ENCODE data around the gene NEDD4.
"Not testable (repeated sequence)": the region's sequence is repeated elsewhere in the genome, so short reads cannot be mapped to it uniquely, and the experiment has no call there.

The NEDD4 gene

DNA sequence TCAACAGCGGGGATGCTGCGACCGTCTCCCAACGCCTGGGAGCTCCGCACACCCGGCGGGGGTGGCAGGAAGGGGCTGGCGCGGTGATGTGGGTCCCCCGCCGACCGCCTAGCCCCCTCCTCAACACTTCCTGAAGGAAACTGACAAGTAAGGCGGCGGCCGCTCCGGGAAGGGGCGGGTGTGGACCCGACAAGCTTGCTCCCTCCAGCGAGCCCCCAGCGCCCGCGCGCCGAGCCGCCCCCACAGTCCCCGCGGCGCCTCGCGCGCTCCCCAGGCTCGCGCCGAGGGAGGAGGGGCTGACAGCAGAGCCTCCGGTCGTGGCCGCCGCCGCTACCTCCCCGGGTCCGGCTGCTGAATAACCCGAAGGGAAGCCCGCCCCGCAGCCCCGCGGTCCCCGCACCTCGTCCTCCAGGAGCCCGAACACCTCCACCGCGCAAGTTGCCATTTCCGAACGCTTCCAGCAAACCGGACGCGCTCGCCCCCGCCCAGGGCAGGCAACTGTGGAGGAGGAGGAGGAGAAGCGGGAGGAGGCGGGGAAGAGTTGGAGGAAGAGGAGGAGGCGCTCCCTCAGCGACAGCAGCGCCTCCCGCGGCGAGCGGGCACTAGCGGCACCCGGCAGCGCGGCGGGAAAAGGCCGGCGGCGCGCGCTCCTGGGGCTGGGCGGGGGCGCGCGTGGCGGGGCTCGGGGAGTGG lies at the start of gene NEDD4:
NEDD4 (minus strand) TSS at position 502 of the 693 bp plus-strand sequence; CDS start at position 445, 57 bp downstream.
- FAIRE-seq, result no peak

DNA sequence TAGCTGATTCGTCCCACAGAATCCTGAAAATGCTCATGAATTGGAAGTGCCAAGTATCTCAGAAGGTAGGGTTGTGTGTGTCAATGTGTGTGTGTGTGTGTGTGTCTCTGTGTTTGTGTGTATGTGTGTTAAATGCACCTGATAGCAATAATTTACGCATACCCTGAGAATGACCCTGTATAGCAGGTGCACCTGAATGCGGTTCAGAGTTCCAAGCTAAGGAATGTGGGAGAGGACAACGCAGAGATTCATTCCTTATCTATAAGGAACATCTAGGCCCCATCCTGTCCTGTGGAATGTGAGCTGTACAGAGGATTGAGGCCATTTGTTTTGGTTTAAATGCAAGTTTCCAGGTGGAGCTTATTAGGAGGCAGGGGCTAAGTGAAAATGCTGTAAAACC lies 49.1 kb upstream of the NEDD4 start:
- no peak for FAIRE-seq

DNA sequence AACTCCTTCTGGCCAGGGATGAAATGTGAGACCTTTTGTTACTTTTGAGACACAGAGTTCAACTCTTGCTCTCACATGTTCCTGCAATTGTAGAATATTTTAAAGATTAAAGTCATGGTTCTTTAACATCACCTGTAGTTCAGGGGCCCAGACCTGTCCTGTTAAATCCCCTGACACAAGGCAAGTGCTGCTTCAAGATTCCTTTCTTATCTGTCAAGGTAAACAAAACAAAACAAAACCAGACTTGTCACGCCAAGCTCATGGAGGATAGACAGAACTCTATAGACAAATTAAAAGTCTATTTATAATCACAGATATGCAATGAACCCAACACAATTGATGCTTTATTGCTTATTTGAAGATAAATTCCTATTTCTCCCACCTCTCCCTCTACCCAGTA lies 48.6 kb upstream of the NEDD4 start:
- no peak for FAIRE-seq

DNA sequence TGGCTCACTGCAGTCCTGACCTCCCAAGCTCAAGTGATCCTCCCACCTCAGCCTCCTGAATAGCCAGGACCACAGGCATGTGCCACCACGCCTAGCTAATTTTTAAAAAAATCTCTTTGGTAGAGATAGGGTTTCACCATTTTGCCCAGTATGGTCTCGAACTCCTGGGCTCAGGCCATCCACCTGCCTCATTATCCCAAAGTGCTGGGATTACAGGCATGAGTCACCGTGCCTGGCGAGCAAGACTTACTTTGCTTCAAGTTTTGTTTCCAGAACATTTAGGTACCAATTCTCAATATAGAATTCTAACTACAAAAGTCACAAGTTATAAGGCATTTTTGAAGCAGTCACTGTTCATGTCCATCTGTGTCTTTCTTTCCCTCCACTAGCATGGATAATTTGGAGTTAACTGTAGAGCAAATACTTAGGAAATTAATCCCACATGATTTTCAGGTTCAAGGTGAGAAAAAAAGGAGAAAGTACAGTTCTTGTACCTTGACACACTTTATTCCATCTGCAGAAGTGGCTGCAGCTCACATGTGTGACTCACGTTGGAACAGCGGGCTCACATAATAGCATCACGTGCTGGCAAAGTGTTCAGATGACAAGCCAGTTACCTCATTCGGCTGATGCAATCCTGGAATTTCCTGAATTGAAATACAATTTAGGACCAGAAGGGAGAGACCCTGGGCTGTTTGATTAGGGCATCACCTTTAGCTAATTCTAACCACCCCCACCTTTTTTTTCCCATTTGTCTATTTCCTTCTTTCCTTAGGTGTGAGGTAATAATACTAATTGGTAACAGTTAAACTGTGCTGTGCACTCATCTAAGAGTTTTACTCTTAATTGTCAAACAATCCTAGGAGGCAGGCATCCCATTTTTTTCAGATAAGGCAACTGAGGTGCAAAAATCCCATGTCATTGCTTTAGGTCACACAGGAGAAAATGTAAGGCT lies 46.9 kb upstream of the NEDD4 start:
- peak; percentile 99 for FAIRE-seq

- no peak for FAIRE-seq
Measured at GRCh38 chr15:56038707-56039106, 45.3 kb upstream of the NEDD4 start.

DNA sequence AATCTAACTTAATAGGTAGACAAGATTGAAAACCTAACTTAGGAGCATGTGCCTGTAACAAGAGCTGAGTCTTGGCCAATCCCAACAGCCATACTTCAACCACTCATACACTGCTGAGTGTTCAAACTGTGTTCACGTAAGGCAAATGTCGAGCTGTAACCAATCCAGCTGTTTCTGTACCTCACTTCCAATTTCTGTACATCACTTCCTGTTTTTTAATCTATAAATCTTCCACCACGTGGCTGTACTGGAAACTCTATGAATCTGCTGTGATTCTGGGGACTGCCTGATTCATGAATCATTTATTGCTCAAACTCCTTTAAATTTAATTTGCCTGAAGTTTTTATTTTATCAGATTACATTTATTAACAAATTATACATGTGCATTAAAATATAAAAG lies 44.6 kb upstream of the NEDD4 start:
- peak; percentile 13 for FAIRE-seq

- no peak for FAIRE-seq
Measured at GRCh38 chr15:56036546-56037067, 43.2 kb upstream of the NEDD4 start.

GRCh38 chr15:56035166-56035565 lies 41.8 kb upstream of the NEDD4 start:
- FAIRE-seq, result no peak

DNA sequence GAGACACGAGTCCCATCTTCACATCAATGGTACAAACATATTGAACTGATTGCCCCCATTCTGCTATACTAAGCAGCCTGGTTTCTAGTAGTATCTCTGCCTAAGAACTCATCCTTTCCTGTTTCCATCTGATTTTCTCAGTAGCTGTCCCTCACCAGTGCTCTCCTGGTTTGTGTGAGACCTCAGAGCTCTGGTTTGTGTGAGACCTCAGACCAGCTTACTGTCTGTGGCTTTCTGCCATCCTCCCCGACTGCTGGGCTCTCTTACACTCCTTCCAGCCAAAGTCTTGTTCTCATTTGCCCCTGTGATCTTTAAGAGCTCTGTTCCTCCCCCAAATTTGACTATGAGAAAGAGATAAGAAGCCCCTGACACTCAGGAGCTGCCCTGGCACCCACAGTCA lies 41.1 kb upstream of the NEDD4 start:
- no peak for FAIRE-seq

GRCh38 chr15:56032373-56032772 lies 39.0 kb upstream of the NEDD4 start:
- no peak for FAIRE-seq

DNA sequence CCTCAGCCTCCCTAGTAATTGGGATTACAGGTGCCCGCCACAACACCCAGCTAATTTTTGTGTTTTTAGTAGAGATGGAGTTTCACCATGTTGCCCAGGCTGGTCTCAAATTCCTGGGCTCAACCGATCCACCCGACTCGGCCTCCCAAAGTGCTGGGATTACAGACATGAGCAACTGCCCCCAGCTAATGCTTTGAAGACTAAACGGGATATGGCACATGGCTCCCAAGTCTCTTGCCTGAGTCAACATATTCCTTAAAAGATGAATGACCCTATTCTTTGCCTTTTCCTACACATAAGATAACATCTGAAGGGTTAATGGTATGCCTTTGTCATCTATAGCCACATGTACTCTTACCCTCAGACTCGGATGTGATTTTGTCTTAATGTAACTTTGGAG lies 38.4 kb upstream of the NEDD4 start:
- FAIRE-seq, result no peak

- FAIRE-seq, result no peak
Measured at GRCh38 chr15:56031402-56031801, 38.0 kb upstream of the NEDD4 start.

- no peak for FAIRE-seq
Measured at GRCh38 chr15:56028430-56028829, 35.0 kb upstream of the NEDD4 start.

GRCh38 chr15:56023160-56023559 lies 29.7 kb upstream of the NEDD4 start:
- FAIRE-seq, result not testable (repeated sequence)

- no peak for FAIRE-seq
Measured at GRCh38 chr15:56019819-56020486, 26.5 kb upstream of the NEDD4 start.

- FAIRE-seq, result no peak
Measured at GRCh38 chr15:56019060-56019793, 25.8 kb upstream of the NEDD4 start.

- FAIRE-seq, result no peak
Measured at GRCh38 chr15:56017920-56018319, 24.5 kb upstream of the NEDD4 start.

DNA sequence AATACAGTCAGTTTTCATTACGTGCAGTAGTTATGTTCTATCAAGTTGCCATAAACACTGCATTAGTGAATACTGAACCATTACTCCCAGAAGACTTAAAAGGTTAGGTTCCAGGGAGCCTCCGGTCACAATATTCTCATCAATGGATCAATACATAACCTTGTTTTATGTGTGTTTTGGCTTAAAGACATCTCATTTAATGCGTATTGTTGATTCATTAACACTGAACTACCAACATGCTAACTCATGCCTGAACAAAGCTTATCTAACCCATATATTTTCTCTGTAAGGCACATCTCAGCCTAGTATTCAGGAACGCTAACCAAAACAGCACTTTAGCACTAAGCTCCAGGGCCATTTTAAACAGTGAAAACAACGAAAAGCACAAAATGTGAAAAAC lies 24.1 kb upstream of the NEDD4 start:
- no peak for FAIRE-seq

- FAIRE-seq, result no peak
Measured at GRCh38 chr15:56016281-56016680, 22.9 kb upstream of the NEDD4 start.

GRCh38 chr15:56014677-56015076 lies 21.3 kb upstream of the NEDD4 start:
- FAIRE-seq, result no peak

DNA sequence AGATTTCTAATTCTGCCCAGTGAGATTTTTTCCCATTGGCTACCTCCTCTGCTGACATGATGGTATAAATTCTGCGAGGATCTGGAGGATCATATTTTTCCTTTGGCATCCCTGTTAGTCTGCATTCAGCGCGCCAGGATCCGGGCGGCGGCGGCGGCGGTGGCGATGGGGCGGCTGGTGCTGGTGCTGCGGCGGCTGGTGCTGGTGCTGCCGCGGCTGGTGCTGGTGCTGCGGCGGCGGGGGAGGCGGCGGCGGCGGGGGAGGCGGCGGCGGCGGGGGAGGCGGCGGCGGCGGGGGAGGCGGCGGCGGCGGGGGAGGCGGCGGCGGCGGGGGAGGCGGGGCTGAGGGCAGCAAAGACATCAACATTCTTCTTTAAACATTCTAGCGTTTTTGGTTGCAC lies 13.6 kb upstream of the NEDD4 start:
- FAIRE-seq, result not testable (repeated sequence)

DNA sequence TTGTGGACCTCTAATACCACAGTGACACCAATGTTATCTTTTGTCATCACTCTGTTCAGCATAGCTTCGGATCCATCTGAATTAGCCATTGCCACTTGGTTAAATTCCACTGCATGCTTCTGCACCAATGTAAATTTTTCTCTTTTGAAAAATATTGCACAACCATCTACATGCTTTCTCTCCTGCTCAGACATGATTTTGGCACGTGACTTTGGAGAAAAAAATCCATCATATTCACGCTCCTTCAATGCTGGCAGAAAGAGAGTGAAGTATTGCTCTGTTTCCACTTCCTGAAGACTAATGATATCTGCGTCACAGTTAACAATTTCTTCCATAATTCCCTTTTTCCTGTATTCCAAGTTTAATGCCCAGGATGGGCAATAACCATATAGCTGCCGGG lies 13.0 kb upstream of the NEDD4 start:
- not testable (repeated sequence) for FAIRE-seq

GRCh38 chr15:56004281-56004680 lies 10.9 kb upstream of the NEDD4 start:
- FAIRE-seq, result not testable (repeated sequence)

All from G401.6 (cell line).